Fibroblast of lung (primary cell): Measurements from ENCODE around the gene GNG7. TPM values are rescaled to one million over a fixed set of nuclear protein-coding genes. Genes with fewer than 3 reads are reported as not detected.

Experiments used
- DNase-seq, 2 donors: peaks; one replicate each; pipeline versions ENCODE4 v3.0.0 to v3.0.0-alpha.2; 2010; ENCODE audit warnings: low read depth in 2 of 2
- H2AFZ ChIP-seq: 2 replicates; pipeline ENCODE4 v1.5.1; 2012; ENCODE audit warnings: low read length, control low read depth, inconsistent platforms
- H3K27ac ChIP-seq: 2 replicates; pipeline ENCODE4 v1.5.1; 2011; ENCODE audit warnings: low read length, control low read depth; ENCODE audit not compliant: insufficient read depth
- H3K27me3 ChIP-seq: 2 replicates; pipeline ENCODE4 v1.5.1; 2011; ENCODE audit warnings: mild to moderate bottlenecking, low read length; ENCODE audit not compliant: control insufficient read depth, insufficient read depth
- H3K36me3 ChIP-seq: 2 replicates; pipeline ENCODE4 v1.5.1; 2011; ENCODE audit warnings: low read length; ENCODE audit not compliant: control insufficient read depth, insufficient read depth
- H3K4me1 ChIP-seq: 2 replicates; pipeline ENCODE4 v1.5.1; 2011; ENCODE audit warnings: low read length; ENCODE audit not compliant: control insufficient read depth, insufficient read depth; ENCODE audit errors: extremely low read depth
- H3K4me2 ChIP-seq: 2 replicates; pipeline ENCODE4 v1.5.1; 2011; ENCODE audit warnings: low read length, control low read depth; ENCODE audit not compliant: insufficient read depth; ENCODE audit errors: extremely low read depth
- H3K4me3 ChIP-seq, 4 experiments: fragments of 200-600 bp in 1 of 4; sonication (generic) in 1 of 4; replicated peaks in 1 of 4; 2 replicates each; pipeline ENCODE4 v1.5.1; 2011 to 2016; ENCODE audit warnings: low read length in 4 of 4, low read depth in 3 of 4, mild to moderate bottlenecking in 3 of 4, control low read depth in 2 of 4, inconsistent platforms in 1 of 4, mixed read lengths in 1 of 4; ENCODE audit not compliant: insufficient read depth in 1 of 4; ENCODE audit errors: control extremely low read depth in 1 of 4
- H3K79me2 ChIP-seq: 2 replicates; pipeline ENCODE4 v1.5.1; 2012; ENCODE audit warnings: mild to moderate bottlenecking, low read length, inconsistent platforms; ENCODE audit not compliant: control insufficient read depth, insufficient read depth
- H3K9ac ChIP-seq: 2 replicates; pipeline ENCODE4 v1.5.1; 2011; ENCODE audit warnings: mild to moderate bottlenecking, low read length, control low read depth; ENCODE audit not compliant: insufficient read depth
- H3K9me3 ChIP-seq: 2 replicates; pipeline ENCODE4 v1.5.1; 2012; ENCODE audit warnings: low read depth, low read length; ENCODE audit not compliant: control insufficient read depth, insufficient read depth
- H4K20me1 ChIP-seq: 2 replicates; pipeline ENCODE4 v1.5.1; 2011; ENCODE audit warnings: low read length; ENCODE audit not compliant: control insufficient read depth, insufficient read depth; ENCODE audit errors: extremely low read depth
- CTCF ChIP-seq, 2 donors: IDR thresholded peaks in 1 of 2; conservative IDR thresholded peaks in 1 of 2; 1 replicate in 1 of 2; 2 replicates in 1 of 2; pipeline ENCODE4 v1.5.1; 2011 to 2012; ENCODE audit warnings: low read length in 2 of 2, control low read depth in 1 of 2, inconsistent platforms in 1 of 2, low read depth in 1 of 2, mild to moderate bottlenecking in 1 of 2
- EZH2 ChIP-seq: IDR thresholded peaks from 2 replicates; pipeline ENCODE4 v1.5.1; 2012; ENCODE audit warnings: low read length, control low read depth, mild to moderate bottlenecking; ENCODE audit errors: missing control alignments
- polyA plus RNA-seq, 2 donors: library from polyadenylated mRNA; depleted of rRNA in 1 of 2; stranded (reverse) in 1 of 2; unstranded in 1 of 2; fragments of >200 nt; gene quantifications; 2 replicates each; pipeline ENCODE4 v1.2.1, GENCODE V29; 2011 to 2012; ENCODE audit warnings: missing spikeins in 1 of 2
- total RNA-seq: library from RNA; depleted of rRNA; stranded (reverse); fragments of >200 nt; gene quantifications from 2 replicates; pipeline ENCODE4 v1.2.1, GENCODE V29; 2014

GNG7 gene
- total and polyA plus RNA-seq, 2 donors (not counting 1 experiment from before 2014, with no cell fraction given) = 0.27 to 0.83 TPM

GRCh38 chr19:2487090-2487489 lies 215.4 kb downstream of the GNG7 start:
- no peak for TF ChIP-seq CTCF (conservative IDR thresholded peaks at IDR 0.05 in 1 of 2, IDR thresholded peaks at IDR 0.05 in 1 of 2; ENCODE audit: low read depth in 1 of 2, low read length in 2 of 2)
- no peak for TF ChIP-seq EZH2
- H3K79me2 ChIP-seq = no peaks in the 10 kb centered on the region
- H3K9me3 ChIP-seq = peaks cover 1% of the 10 kb centered on the region
- no peak overlapping the region for H2AFZ ChIP-seq
- H3K27me3 ChIP-seq = no peaks in the 10 kb centered on the region
- no peak overlapping the region for H3K4me3 ChIP-seq
- no peaks in the 10 kb centered on the region for H3K36me3 ChIP-seq
- H3K9ac ChIP-seq = no peak overlapping the region
- no peak for DNase-seq
- no peak overlapping the region for H3K4me2 ChIP-seq
- H3K4me1 ChIP-seq = peaks cover 11% of the 10 kb centered on the region
- H3K27ac ChIP-seq = no peak overlapping the region
- H4K20me1 ChIP-seq = no peaks in the 10 kb centered on the region

- TF ChIP-seq EZH2 (no peak), CTCF (conservative IDR thresholded peaks at IDR 0.05 in 1 of 2, IDR thresholded peaks at IDR 0.05 in 1 of 2; ENCODE audit: low read depth in 1 of 2, low read length in 2 of 2) (no peak)
- Histone ChIP-seq H3K4me1 (peaks cover 7% of the 10 kb centered on the region), H3K9ac (no peak overlapping the region), H3K4me3 (no peak overlapping the region), H3K4me2 (no peak overlapping the region), H2AFZ (no peak overlapping the region), H3K36me3 (no peaks in the 10 kb centered on the region), H3K79me2 (no peaks in the 10 kb centered on the region), H3K27me3 (no peaks in the 10 kb centered on the region), H3K27ac (no peak overlapping the region), H4K20me1 (no peaks in the 10 kb centered on the region), H3K9me3 (peaks cover 1% of the 10 kb centered on the region)
- DNase-seq = no peak
Observed at GRCh38 chr19:2485428-2485827, 217.1 kb downstream of the GNG7 start.

- DNase-seq = no peak
- no peaks in the 10 kb centered on the region for H3K36me3 ChIP-seq
- no peak overlapping the region for H3K9ac ChIP-seq
- no peaks in the 10 kb centered on the region for H4K20me1 ChIP-seq
- no peak overlapping the region for H3K4me2 ChIP-seq
- TF ChIP-seq CTCF (conservative IDR thresholded peaks at IDR 0.05 in 1 of 2, IDR thresholded peaks at IDR 0.05 in 1 of 2; ENCODE audit: low read depth in 1 of 2, low read length in 2 of 2) = no peak
- TF ChIP-seq EZH2 = no peak
- no peak overlapping the region for H2AFZ ChIP-seq
- H3K9me3 ChIP-seq = peaks cover 1% of the 10 kb centered on the region
- no peak overlapping the region for H3K27ac ChIP-seq
- no peak overlapping the region for H3K4me3 ChIP-seq
- H3K79me2 ChIP-seq = no peaks in the 10 kb centered on the region
- peaks cover 4% of the 10 kb centered on the region for H3K4me1 ChIP-seq
- H3K27me3 ChIP-seq = no peaks in the 10 kb centered on the region
Observed at GRCh38 chr19:2484178-2484937, 218.1 kb downstream of the GNG7 start.
